Measurements from ENCODE around the gene PRR3. TPM values are rescaled to one million over a fixed set of nuclear protein-coding genes. Genes with fewer than 3 reads are reported as not detected.

PRR3 gene
- total RNA-seq = 1 to 10 TPM; 3.9 to 7.2 TPM

DNA sequence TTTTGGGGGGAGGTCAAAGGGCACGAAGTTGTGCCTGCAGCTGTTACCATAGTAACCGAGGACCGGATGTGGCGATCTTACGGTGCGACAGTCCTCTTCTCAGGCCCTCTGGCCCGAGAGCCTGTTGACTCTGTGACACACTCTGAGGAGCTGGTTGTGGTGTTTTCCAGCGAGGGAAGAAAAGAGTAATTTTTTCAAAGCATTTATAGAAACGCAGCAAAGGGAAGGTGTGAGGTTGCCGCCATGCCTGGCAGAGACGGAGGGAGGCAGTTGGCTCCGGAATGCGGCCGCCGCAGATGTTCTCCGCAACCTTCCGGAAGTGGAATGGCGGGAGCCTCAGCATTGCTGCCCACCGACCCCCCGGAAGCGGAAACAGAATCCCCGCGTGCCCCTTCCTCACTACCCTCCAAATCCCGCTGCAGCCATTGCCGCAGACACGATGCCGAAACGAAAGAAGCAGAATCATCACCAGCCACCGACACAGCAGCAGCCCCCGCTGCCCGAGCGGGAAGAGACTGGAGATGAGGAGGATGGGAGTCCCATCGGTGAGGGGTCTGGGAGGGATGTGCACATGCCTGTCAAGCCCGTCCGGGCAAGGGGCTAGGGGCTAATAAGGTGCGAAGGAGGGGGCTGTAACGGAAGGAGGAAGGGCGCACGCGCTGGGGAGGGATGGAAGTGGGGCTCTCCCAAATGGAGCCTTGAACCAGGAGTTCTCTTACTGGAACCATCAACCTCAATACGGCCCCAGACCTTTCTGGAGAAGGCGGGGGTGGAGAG, at the start of gene PRR3:
Gene PRR3 (plus strand): TSS at position 390 of the 777 bp plus-strand sequence. CDS start 50 bp downstream, at position 440.
- intact Hi-C loops (cut with DNase I) = no loop called here
- Histone ChIP-seq H3K27me3 (no peaks in the 10 kb centered on the region), H3K27ac (peak within 1 kb of the TSS; percentile 97), H3K4me3 (peak within 1 kb of the TSS; percentile 84), H3K9ac (ENCODE audit: low read depth in 2 of 2, low read length in 2 of 2) (peak within 1 kb of the TSS; percentile 92 to 100), H3K4me1 (peaks cover 7% of the 10 kb centered on the region), H3K9me3 (no peaks in the 10 kb centered on the region), H3K36me3 (no peaks in the 10 kb centered on the region)
- DNase-seq = peak; percentile 92
- no peak for TF ChIP-seq CTCF (IDR thresholded peaks at IDR 0.05)

DNA sequence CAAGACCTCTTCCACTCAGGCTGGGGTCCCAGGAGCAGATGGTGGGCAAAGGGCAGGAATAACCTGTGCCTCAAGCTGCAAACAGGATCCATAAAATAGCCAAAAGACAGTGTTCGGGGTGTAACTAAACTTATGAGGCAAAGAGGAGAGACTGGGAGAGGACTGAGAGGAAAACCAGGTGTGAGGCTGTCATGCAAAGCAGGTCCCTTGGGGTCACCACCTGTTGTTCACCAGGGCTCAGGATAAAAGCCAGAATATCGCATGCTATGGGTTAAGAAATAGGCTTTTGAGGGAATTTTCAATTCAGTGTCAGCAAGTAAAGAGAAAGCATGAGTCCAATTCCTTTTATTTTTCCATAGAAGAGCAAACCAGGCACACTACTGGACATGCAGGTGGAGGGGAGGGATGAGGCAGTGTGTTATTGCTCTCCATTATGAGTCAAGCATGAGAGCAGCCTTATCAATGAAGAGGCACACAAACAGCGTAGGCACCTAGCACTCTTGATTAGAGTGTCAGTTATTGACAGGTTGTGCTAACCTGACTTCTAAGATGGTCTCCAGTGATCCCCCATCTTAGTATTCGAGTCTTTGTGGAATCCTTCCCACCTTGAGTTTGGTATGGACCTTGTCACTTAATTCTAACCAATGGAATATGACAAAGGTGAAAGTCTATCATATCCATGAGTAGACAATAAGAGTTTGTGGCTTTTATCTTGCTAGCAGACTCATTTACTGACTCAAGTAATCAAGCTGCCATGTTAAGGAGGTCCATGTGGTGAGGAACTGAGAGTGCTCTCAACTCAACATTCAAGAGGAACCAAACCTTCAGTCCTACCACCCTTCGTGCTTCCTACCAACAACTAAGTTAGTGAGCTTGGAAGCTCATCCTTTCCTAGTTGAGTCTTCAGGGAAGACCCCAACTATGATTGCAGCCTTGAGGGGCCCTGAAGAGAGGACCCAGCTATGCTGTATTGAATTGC, 49.0 kb upstream of the PRR3 start:
- no peak overlapping the region for H3K4me3 ChIP-seq
- DNase-seq = no peak
- no peak overlapping the region for H3K9ac ChIP-seq (ENCODE audit: low read depth in 2 of 2, low read length in 2 of 2)
- H3K4me1 ChIP-seq = no peaks in the 10 kb centered on the region
- H3K27ac ChIP-seq = peak overlapping the region; percentile 64
- intact Hi-C loops (cut with DNase I) = no loop called here
- H3K9me3 ChIP-seq = no peaks in the 10 kb centered on the region
- no peaks in the 10 kb centered on the region for H3K27me3 ChIP-seq
- no peak for TF ChIP-seq CTCF (IDR thresholded peaks at IDR 0.05)
- no peaks in the 10 kb centered on the region for H3K36me3 ChIP-seq

DNA sequence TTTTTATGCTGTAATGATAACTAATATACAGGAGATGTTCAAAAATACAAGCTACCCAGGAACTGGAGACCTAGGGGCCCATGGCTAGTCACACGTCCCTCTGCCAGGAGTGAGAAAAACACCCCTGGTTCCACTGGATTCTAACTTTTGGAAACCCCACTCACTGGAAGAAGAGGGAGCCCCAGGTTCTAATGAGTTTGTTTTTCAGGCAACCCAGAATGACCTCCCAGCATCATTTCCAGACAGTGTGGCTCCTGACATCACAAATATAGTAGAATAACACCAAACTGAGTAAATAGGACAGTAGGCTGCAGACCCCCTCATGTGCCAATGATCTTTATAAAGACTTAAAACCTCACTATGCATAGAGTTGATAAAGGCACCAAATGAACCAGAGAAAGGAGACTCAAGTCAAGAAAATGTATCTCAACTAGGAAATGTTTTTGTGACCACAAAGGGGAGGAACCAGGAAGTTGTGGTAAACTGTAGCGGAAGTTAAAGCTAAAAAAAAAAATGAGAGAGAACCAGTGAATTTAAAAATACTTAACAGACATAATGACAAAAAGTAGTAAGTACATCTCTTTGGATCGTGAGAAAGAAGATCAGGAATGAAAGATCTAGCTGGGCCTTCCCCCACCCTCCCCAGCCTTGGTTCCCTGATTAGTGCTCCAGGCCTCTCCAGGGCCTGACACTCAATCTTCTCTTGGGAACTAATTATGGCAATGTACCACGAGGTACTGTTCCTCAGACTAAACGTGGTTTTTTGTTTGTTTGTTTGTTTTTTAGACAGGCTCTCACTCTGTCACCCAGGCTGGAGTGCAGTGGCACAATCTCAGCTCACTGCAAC, 48.0 kb upstream of the PRR3 start:
- intact Hi-C loops (cut with DNase I) = no loop called here
- Histone ChIP-seq H3K9me3 (no peaks in the 10 kb centered on the region), H3K9ac (ENCODE audit: low read depth in 2 of 2, low read length in 2 of 2) (no peak overlapping the region), H3K27ac (peak overlapping the region; percentile 64), H3K36me3 (no peaks in the 10 kb centered on the region), H3K4me3 (no peak overlapping the region), H3K27me3 (no peaks in the 10 kb centered on the region), H3K4me1 (no peaks in the 10 kb centered on the region)
- TF ChIP-seq CTCF (IDR thresholded peaks at IDR 0.05) = no peak
- no peak for DNase-seq

GRCh38 chr6:30510419-30511168, 46.5 kb upstream of the PRR3 start:
- no peak for TF ChIP-seq CTCF (IDR thresholded peaks at IDR 0.05)
- no peaks in the 10 kb centered on the region for H3K36me3 ChIP-seq
- H3K9ac ChIP-seq (ENCODE audit: low read depth in 2 of 2, low read length in 2 of 2) = no peak overlapping the region
- no peak overlapping the region for H3K4me3 ChIP-seq
- H3K27me3 ChIP-seq = no peaks in the 10 kb centered on the region
- intact Hi-C loops (cut with DNase I) = no loop called here
- no peaks in the 10 kb centered on the region for H3K9me3 ChIP-seq
- peak; percentile 12 for DNase-seq
- H3K27ac ChIP-seq = no peak overlapping the region
- no peaks in the 10 kb centered on the region for H3K4me1 ChIP-seq

Measured in colonic mucosa (tissue), 4 donors.